GM19238 (cell line): Measurements from ENCODE around the gene FASN.

Source experiments
- DNase-seq: peaks from one replicate; pipeline ENCODE4 v3.0.0; 2011; ENCODE audit warnings: low spot score; ENCODE audit not compliant: insufficient read length

FASN gene

DNA sequence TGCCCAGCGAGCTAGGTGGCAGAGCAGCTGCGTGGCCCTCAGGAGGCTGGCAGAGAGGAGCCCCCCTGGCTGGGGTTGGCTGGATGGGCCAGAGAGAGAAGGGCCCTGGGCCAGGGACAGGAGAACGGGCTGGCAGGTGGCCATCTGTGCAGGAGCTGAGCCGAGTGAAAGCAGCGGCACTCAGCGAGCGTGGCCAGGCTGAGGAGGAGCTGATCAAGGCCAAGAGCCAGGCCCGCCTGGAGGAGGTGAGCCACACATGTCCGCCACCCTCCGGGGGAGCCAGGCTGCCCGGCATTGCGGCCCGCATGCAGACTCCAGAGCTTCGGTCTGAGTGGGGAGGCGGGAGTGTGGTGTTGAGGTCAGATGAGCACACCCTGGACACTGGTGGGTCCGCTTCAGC lies 68.6 kb downstream of the FASN start:
- DNase-seq, result no peak

DNA sequence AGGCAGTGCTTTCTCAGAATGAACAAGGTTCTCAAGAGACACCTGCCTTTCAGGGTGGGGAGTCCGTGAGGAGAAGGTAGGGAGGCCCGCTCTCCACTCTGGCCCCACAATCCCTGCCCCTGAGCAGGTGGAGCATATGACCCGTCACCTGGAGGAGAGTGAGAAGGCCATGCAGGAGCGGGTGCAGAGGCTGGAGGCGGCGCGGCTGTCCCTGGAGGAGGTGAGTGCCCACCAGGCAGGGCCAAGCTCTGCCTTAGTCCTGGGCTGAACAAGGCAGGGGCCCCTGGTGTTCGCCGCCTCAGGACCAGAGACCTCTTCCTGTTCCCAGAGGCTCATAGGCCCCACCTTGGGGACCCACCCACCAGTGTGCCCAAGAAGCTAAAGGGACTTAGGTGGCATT lies 69.1 kb downstream of the FASN start:
- no peak for DNase-seq
